K562 (cell line): ENCODE data around the gene RCSD1. TPM values are rescaled to one million over a fixed set of nuclear protein-coding genes. Genes with fewer than 3 reads are reported as not detected.

ENCODE experiments used
- ATAC-seq: fragments of 200-7000 bp; cut with Tn5 transposase; 3 replicates; pipeline ENCODE4 v1.9.1; 2020; ENCODE audit warnings: moderate library complexity
- BruUV-seq: library from RNA; stranded (reverse); fragments of 400-500 nt; replicated peaks from 2 replicates; lab custom pipeline; 2021; lab: Mats Ljungman, UMichigan
- CTCF ChIA-PET: fragments of 300-600 bp; formaldehyde crosslinking; extraction: SDS; loops from one replicate; lab custom pipeline; 2021; ENCODE audit warnings: low intra/inter-chr PET ratio; lab: Yijun Ruan, JAX
- POLR2A ChIA-PET: fragments of 300-600, 350-650 bp; sonication (Branson Sonifier 250); formaldehyde crosslinking; extraction: SDS; loops from one replicate; lab custom pipeline; 2021; ENCODE audit warnings: antibody characterized with exemption, inconsistent platforms; lab: Yijun Ruan, JAX
- DNase-seq, 4 experiments: peaks; one replicate each; pipeline versions ENCODE4 v3.0.0 to v3.0.0-alpha.2; 2011 to 2018; ENCODE audit warnings: low spot score in 3 of 4, mixed read lengths in 3 of 4; ENCODE audit errors: extremely low read depth in 1 of 4
- FAIRE-seq: peaks from 2 replicates; lab custom pipeline; 2011; peaks lifted over from hg19 to GRCh38; lab: Jason Lieb, UNC
- H2AFZ ChIP-seq: 2 replicates; pipeline ENCODE4 v1.6.0; 2011; ENCODE audit warnings: low read depth, low read length, control low read depth, inconsistent platforms
- H3K27ac ChIP-seq: fragments of 200-600 bp; 3 replicates; pipeline ENCODE4 v1.8.0; 2011; ENCODE audit warnings: low read depth, mild to moderate bottlenecking, control low read depth, inconsistent platforms, low read length, moderate library complexity, mixed read lengths; ENCODE audit errors: extremely low read depth
- H3K27me3 ChIP-seq, 2 experiments: fragments of 300-600 bp in 1 of 2; 2 replicates in 1 of 2; 3 replicates in 1 of 2; pipeline versions ENCODE4 v1.6.0 to v1.8.0; 2011; ENCODE audit warnings: inconsistent platforms in 2 of 2, low read length in 2 of 2, mild to moderate bottlenecking in 1 of 2, mixed read lengths in 1 of 2, moderate library complexity in 1 of 2; ENCODE audit not compliant: control insufficient read depth in 2 of 2, insufficient read depth in 2 of 2
- H3K36me3 ChIP-seq: fragments of 300-600 bp; 3 replicates; pipeline ENCODE4 v1.8.0; 2011; ENCODE audit warnings: mild to moderate bottlenecking, low read length, inconsistent platforms; ENCODE audit not compliant: control insufficient read depth, insufficient read depth
- H3K4me1 ChIP-seq, 2 experiments: fragments of 200-600 bp in 1 of 2; replicated peaks in 1 of 2; 2 replicates in 1 of 2; 3 replicates in 1 of 2; pipeline versions ENCODE4 v1.5.1 to v1.8.0; 2011; ENCODE audit warnings: inconsistent platforms in 2 of 2, low read length in 2 of 2, mild to moderate bottlenecking in 1 of 2, mixed read lengths in 1 of 2, moderate library complexity in 1 of 2; ENCODE audit not compliant: control insufficient read depth in 2 of 2, insufficient read depth in 2 of 2
- H3K4me2 ChIP-seq: 2 replicates; pipeline ENCODE4 v1.6.1; 2011; ENCODE audit warnings: low read length, control low read depth, inconsistent platforms, mixed read lengths; ENCODE audit not compliant: insufficient read depth
- H3K4me3 ChIP-seq: fragments of 200-600 bp; sonication (generic), shearing (Covaris generic); 2 replicates; pipeline ENCODE4 v1.5.1; 2016; ENCODE audit warnings: control low read depth, inconsistent platforms
- H3K79me2 ChIP-seq: fragments of 200-600 bp; 3 replicates; pipeline ENCODE4 v1.8.0; 2011; ENCODE audit warnings: low read length, inconsistent platforms; ENCODE audit not compliant: control insufficient read depth, insufficient read depth
- H3K9ac ChIP-seq, 2 experiments: 2 replicates each; pipeline versions ENCODE4 v1.6.0 to v1.6.1; 2011; ENCODE audit warnings: low read depth in 2 of 2, low read length in 2 of 2, control low read depth in 1 of 2, inconsistent platforms in 1 of 2, mild to moderate bottlenecking in 1 of 2, mixed read lengths in 1 of 2; ENCODE audit not compliant: insufficient read depth in 1 of 2
- H3K9me1 ChIP-seq: one replicate; pipeline ENCODE4 v1.6.0; 2011; ENCODE audit warnings: inconsistent platforms, mild to moderate bottlenecking, low read length, moderate library complexity; ENCODE audit not compliant: control insufficient read depth, insufficient read depth
- H3K9me3 ChIP-seq: replicated peaks from 2 replicates; pipeline ENCODE4 v1.5.1; 2011; ENCODE audit warnings: low read depth, low read length, inconsistent platforms; ENCODE audit not compliant: control insufficient read depth, insufficient read depth
- H4K20me1 ChIP-seq: replicated peaks from 2 replicates; pipeline ENCODE4 v1.6.1; 2011; ENCODE audit warnings: low read length, inconsistent platforms, mixed read lengths; ENCODE audit not compliant: control insufficient read depth, insufficient read depth
- CREBBP ChIP-seq: IDR thresholded peaks from one replicate; pipeline ENCODE4 v1.6.1; 2012; ENCODE audit warnings: low read depth, mild to moderate bottlenecking, control low read depth, inconsistent platforms, low read length
- ELK1 ChIP-seq: sonication (generic); formaldehyde crosslinking; IDR thresholded peaks from 2 replicates; pipeline ENCODE4 v1.8.1; 2022; ENCODE audit warnings: missing genetic modification reagents
- MAFG ChIP-seq: fragments of 450-650 bp; conservative IDR thresholded peaks from 2 replicates; pipeline ENCODE4 v1.6.1; 2016; ENCODE audit warnings: missing genetic modification characterization, missing compliant biosample characterization
- MYBL2 ChIP-seq, 2 experiments: fragments of 450-650 bp in 1 of 2; sonication (generic) in 1 of 2; formaldehyde crosslinking in 1 of 2; IDR thresholded peaks; 2 replicates each; pipeline versions ENCODE4 v1.6.1 to v1.8.1; 2017 to 2022; ENCODE audit warnings: borderline replicate concordance in 1 of 2, inconsistent platforms in 1 of 2, low read depth in 1 of 2, mild to moderate bottlenecking in 1 of 2, missing genetic modification reagents in 1 of 2, moderate library complexity in 1 of 2
- POLR2G ChIP-seq: fragments of 200-400 bp; formaldehyde crosslinking; IDR thresholded peaks from 2 replicates; pipeline ENCODE4 v1.6.1; 2017; ENCODE audit warnings: low read depth, mild to moderate bottlenecking, antibody characterized with exemption, low read length, moderate library complexity
- RBM22 ChIP-seq: fragments of 200-400 bp; formaldehyde crosslinking; IDR thresholded peaks from 2 replicates; pipeline ENCODE4 v1.6.1; 2018; ENCODE audit warnings: low read length, low read depth; ENCODE audit not compliant: poor library complexity, severe bottlenecking
- SPI1 ChIP-seq: IDR thresholded peaks from 2 replicates; pipeline ENCODE4 v1.6.1; 2011; ENCODE audit warnings: low read depth, low read length, control low read depth, borderline replicate concordance
- WGBS: fragments of 100-300 bp; shearing (Covaris generic); methylation state at CpG from one replicate; pipeline ENCODE4 v1.1.6; 2016; ENCODE audit warnings: low coverage, mixed read lengths; ENCODE audit not compliant: insufficient coverage; ENCODE audit errors: missing lambda C conversion rate; 5-methylcytosine and 5-hydroxymethylcytosine counted together
- in situ Hi-C: fragments of 300-500 bp; cut with MboI; formaldehyde crosslinking; loops from 4 replicates; pipeline ENCODE4 v1.15.0; 2018; ENCODE audit warnings: inconsistent platforms, mixed read lengths
- intact Hi-C: fragments of 100-400 bp; cut with micrococcal nuclease; formaldehyde crosslinking; loops from 2 replicates; pipeline ENCODE4 v1.14.2; 2022
- polyA plus RNA-seq, 8 experiments: library from polyadenylated mRNA; depleted of rRNA in 4 of 8; stranded (reverse) in 5 of 8; unstranded in 3 of 8; fragments of >200 nt; fragmentation: Nextera tagmentation in 2 of 8; fragmentation: Illumina TruSeq in 1 of 8; extraction: Ambion mirVana in 2 of 8; extraction: Trizol in 1 of 8; gene quantifications; 2 replicates each; pipeline versions ENCODE4 v1.2.1 to v1.2.3, GENCODE V29; 2011 to 2014; ENCODE audit warnings: inconsistent platforms in 1 of 8, missing spikeins in 1 of 8
- total RNA-seq, 7 experiments: library from RNA; depleted of rRNA in 6 of 7; stranded (reverse); fragments of >200 nt in 6 of 7; fragmentation: Illumina TruSeq in 2 of 7; extraction: Trizol in 2 of 7; gene quantifications; 2 replicates each; pipeline versions ENCODE4 v1.2.1 to v1.2.3, GENCODE V29; 2011 to 2021; ENCODE audit warnings: low replicate concordance in 1 of 7
- TF ChIP-seq, protein P1 (sequence below): fragments of 450-650 bp; IDR thresholded peaks from 2 replicates; pipeline ENCODE4 v1.6.1; 2018; ENCODE audit not compliant: partially characterized antibody

RCSD1 gene
- total and polyA plus RNA-seq, 9 of the 15 experiments (the other 6 are each of a cell fraction or from before 2014, with no cell fraction given): 7.8 to 69.8 (median 45.3) TPM

DNA sequence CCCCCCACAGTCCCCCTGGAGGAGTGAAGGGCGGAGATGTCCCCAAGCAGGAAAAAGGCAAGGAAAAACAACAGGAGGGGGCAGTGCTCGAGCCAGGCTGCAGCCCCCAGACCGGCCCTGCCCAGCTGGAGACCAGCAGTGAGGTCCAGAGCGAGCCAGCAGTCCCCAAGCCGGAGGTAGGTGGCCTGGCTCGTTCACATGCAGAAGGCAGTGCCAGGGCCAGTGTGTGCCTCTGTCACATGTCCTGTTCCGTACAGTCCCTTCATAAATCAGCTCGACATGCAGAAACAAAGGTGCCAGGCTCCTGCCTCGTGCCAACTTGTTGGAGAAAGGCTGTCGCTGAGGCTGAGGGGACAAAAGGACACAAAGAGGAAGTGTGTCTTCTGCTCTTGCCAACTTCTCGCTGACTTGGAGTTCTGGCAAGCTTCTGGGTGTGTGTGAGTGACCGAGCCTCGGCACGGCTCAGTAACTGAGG, 67.7 kb downstream of the RCSD1 start:
- Histone ChIP-seq H3K9me1 (no peaks in the 10 kb centered on the region), H3K9me3 (no peaks in the 10 kb centered on the region), H2AFZ (no peak overlapping the region), H3K4me3 (no peak overlapping the region)
- ChIA-PET CTCF (interaction anchor here (0.6 kb wide), 1 partner anchor 143 kb away, joined by 3 read pairs; no protein-coding TSS in a partner anchor), POLR2A (interaction anchor here (1.0 to 1.8 kb wide), 3 partner anchors 10 to 72 kb away, joined by 3 to 5 read pairs (median 5); no protein-coding TSS in a partner anchor)
- in situ Hi-C loops: loop anchor here (10.0 to 25.0 kb wide), 3 partner anchors 633 to 1685 kb away; no protein-coding TSS in a partner anchor
- ATAC-seq: no peak
- TF ChIP-seq MYBL2 (IDR thresholded peaks at IDR 0.05; ENCODE audit: low read depth): no peak
- no peak for TF ChIP-seq MYBL2 (CRISPR knock-in tag; IDR thresholded peaks at IDR 0.05; ENCODE audit: borderline replicate concordance)
- no peak for TF ChIP-seq ELK1 (CRISPR knock-in tag)
- TF ChIP-seq RBM22: peak; percentile 70
- no peak for TF ChIP-seq CREBBP
- TF ChIP-seq POLR2G: peak; percentile 37; the same call in 1 of the 2 replicates
- TF ChIP-seq, protein P1, sequence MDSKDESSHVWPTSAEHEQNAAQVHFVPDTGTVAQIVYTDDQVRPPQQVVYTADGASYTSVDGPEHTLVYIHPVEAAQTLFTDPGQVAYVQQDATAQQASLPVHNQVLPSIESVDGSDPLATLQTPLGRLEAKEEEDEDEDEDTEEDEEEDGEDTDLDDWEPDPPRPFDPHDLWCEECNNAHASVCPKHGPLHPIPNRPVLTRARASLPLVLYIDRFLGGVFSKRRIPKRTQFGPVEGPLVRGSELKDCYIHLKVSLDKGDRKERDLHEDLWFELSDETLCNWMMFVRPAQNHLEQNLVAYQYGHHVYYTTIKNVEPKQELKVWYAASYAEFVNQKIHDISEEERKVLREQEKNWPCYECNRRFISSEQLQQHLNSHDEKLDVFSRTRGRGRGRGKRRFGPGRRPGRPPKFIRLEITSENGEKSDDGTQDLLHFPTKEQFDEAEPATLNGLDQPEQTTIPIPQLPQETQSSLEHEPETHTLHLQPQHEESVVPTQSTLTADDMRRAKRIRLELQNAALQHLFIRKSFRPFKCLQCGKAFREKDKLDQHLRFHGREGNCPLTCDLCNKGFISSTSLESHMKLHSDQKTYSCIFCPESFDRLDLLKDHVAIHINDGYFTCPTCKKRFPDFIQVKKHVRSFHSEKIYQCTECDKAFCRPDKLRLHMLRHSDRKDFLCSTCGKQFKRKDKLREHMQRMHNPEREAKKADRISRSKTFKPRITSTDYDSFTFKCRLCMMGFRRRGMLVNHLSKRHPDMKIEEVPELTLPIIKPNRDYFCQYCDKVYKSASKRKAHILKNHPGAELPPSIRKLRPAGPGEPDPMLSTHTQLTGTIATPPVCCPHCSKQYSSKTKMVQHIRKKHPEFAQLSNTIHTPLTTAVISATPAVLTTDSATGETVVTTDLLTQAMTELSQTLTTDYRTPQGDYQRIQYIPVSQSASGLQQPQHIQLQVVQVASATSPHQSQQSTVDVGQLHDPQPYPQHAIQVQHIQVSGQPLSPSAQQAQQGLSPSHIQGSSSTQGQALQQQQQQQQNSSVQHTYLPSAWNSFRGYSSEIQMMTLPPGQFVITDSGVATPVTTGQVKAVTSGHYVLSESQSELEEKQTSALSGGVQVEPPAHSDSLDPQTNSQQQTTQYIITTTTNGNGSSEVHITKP: no peak
- peak; percentile 22; the same call in 1 of the 2 replicates for TF ChIP-seq SPI1
- TF ChIP-seq MAFG (tag): no peak
- TF ChIP-seq, all 486 proteins: peak for 3
- Histone ChIP-seq H3K4me2 (no peak overlapping the region), H3K4me1 (no peaks in the 10 kb centered on the region; a peak in 1 of 5 replicates), H4K20me1 (no peaks in the 10 kb centered on the region), H3K27ac (no peak overlapping the region), H3K27me3 (no peaks in the 10 kb centered on the region), H3K9ac (no peak overlapping the region), H3K79me2 (no peaks in the 10 kb centered on the region), H3K36me3 (peaks cover 66% of the 10 kb centered on the region)
- no TSS peak for BruUV-seq
- FAIRE-seq (no peak), DNase-seq (no peak)
- 78% methylated on average over 14 of the region's 14 CpGs for WGBS
- intact Hi-C loops: no loop called here
